GOT3 (cell line): ENCODE results near the gene TMEM222.
A peak's percentile ranks its signal among the peaks of the same experiment; 100 is the strongest.

Experiments used
- DNase-seq: peaks from one replicate; lab custom pipeline; 2025; ENCODE audit warnings: mixed read lengths; lab: John Stamatoyannopoulos, UW

TMEM222 gene

DNA sequence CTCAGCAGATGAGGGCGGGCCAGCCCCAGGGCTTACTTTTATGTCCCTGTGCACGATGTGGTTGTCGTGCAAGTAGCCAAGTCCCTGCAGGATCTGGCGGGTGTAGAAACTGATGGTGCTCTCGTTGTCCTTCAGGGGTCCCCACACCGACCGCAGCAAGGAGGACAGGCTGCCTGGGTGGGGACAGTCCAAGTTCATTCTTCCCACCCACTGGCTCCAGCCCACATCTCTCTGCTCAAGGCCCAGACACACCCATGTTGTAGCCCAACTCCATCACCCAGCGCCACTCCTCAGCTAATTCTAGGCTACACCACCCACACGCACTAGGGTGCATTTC lies 37.8 kb downstream of the TMEM222 start:
- no peak for DNase-seq

DNA sequence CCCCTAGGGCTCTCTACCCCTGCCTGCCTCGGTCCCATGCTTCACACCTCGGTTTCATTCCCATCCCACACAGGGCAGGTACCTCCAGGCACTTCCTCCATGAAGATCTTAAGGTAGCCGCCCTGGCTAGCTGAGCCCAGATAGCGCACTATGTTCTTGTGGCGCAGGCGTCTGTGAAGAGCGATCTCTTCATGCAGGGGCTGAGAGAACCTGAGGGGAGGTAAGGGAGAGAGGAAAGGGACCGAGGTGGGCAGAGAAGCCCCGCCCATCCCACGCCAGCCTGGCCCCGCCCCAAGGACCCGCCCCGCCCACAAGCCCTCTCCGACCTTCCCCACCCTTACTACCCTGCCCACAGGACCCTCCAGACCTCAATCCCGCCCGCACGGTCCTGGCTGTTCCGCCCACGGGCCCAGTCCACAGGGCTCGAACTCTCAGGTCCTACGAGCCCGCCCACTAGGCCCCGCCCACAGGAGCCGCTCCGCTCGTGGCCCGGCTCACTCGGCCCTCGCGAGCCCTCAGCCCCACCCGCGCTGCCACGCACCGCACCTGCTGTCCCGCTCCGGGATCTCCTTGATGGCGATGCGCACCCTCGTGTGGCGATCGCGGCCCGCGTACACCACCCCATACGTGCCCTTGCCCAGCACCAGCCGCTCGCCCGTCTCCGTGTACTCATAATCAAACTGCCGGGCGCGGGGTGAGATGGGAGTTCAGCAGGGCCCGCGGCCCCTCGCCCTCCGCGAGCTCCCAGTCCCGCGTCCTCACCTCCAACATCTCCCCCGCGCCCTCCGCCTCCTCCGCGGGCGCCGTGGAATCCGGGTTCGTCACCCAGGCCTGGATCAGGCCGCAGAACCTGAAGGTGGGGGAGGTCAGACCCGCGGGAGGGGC lies 38.4 kb downstream of the TMEM222 start:
- DNase-seq = no peak

DNA sequence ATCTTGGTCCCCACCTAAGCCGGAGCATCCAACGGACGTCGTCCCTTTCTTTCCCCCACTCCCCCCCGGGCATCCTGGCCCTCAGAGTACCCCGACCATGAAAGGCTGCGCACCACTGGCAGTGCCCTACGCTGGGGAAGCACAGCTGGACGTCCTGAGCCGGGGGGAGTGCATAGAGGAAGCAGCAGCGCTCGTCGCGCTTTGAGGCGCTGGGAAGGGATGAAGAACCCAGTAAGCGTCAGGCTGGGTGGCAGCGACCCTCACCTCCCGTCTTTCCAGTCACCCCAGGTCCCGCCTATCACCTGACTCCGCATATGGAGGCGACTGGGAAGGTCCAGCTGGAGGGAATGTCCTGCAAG lies 39.1 kb downstream of the TMEM222 start:
- no peak for DNase-seq

DNA sequence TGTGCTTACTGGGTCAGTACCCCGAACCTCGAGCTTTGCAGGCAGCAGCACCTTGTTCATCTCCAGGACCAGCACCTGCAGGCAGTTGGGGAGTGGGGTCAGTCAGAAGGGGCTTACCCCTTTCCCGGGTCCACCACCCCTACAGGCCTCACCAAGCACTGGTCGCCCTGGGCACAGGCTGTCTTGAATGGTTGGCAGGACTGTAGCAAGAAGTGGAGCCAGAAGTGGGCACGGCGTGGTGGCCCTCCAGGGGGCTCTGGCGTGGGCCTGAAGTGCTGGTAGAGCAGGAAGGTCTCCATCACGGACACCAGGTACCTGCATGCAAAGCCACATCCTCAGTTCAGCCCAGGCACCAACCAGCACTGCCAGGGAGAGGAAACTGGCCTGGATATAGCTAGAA lies 39.6 kb downstream of the TMEM222 start:
- DNase-seq = no peak

DNA sequence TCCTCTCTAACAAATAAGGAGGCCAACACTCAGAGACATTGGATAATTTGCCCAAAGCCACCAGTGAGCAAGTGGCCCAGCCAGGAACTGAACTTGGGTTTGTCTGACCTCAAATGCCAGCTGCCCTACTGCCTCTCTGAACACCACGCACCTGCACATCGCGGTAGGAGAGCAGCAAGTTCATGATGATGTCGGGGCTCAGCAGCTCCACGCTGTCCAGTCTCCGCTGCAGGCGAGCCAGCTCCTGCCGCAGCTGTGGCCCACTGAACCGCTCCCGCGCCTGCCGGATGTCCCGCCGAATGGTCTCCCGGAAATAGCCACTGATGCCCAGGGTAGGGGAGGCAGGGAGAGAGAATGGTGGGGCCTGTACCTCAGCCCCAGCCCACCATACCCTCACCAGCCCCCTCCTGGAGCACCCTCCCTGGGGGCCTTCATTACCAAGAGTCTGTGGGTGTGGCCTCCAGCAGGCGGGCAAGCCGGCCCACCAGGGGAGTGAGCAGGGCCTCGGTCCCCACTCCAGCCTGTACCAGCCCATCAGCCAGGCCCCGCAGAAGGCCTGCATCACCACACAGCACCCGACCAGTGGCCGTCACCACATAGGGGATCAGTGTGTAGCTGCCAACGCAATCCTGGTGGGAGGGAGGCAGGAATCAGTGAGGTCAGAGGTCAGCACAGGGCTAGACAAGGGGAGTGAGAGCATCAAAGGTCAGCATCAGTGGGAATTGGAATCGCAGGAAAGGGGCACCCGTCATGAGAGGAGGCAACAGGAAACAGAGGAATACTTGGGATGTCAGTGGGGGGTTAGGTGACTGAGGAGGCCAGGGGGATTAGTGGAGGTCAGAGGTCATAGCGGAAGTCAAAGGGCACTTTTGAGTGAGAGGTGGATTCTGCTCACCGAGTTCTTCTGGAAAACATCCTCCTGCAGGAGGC lies 42.1 kb downstream of the TMEM222 start:
- no peak for DNase-seq

DNA sequence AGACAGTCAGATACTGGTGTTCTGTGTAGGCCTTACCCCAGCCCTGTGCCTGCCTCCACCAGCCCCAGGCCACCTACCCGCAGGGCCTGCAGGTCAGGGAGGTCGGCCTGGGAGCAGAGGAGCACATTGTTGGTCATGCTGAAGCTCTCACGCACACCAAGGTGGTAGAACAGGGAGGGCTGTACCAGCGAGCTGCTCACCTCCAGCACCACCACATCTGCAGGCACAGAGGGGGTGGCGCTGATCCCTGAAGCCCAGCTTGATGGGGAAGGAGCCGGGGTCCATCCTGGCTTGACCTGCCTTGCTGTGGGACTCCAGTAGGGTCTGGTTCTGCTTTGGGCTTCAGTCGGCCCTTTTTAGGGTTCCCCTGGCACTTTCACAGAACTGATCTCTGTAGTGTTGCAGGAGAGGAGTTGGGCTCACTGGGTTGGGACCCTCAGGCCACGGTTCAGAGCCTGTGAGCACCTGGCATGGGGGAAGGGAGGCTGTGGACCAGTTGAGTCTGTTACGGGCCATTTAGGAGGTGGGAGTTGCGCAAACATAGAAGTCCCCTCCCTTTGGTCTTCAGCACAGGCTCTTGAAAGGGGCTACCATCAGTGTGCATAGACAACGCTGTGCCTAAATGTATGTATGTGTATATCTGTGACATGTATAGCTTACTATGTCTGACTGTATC lies 42.9 kb downstream of the TMEM222 start:
- no peak for DNase-seq

DNA sequence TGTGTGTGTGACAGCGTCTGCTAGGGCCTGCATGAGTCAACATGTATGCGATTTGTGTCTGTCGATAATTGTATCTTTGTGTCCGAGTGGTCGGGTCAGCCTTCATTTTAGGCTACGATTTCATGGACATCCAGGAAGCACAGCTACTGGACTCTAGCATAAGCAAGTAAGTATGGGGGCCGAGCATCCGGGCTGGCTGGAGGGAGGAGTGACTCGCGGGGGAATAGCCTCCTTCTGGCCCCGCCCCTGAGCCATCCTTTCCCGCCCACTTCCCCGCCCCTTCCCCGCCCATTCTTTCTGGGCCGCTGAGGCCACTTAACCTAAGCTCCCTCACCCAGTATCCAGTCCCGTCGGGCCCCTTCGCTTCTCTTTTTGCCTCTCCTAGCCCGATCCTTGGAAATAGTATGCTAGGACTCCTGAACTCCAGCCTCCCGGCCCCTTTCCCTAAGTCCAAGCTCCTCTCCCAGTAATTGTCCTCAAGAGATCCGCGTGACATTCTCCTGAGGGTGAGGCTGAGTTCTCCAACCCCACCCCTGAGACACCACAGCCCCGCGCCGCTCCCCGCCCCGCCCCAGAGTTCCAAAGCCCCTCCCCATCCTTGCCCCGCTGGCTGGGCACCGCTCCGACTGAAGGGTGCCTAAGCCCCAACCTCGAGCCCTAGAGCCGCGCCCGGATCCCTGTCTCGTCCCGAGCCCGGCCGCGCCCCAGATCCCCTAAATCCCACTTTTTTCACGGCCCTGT lies 43.6 kb downstream of the TMEM222 start:
- peak; percentile 81 for DNase-seq

DNA sequence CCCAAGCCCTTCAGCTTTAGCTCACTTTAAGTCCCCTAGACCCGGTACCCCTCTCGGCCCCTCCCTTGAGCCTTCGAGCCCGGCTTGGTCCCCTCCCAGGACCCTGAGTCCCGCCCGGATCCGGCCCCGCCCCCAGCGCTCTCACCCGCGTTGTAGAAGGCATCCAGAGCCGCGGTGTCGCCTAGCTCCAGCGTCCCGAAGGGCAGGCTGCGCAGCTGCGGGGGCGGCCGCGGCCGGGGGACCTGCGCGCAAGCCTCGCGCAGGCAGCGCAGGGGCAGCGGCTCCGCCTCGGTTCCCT lies 44.1 kb downstream of the TMEM222 start:
- DNase-seq = peak; percentile 68

DNA sequence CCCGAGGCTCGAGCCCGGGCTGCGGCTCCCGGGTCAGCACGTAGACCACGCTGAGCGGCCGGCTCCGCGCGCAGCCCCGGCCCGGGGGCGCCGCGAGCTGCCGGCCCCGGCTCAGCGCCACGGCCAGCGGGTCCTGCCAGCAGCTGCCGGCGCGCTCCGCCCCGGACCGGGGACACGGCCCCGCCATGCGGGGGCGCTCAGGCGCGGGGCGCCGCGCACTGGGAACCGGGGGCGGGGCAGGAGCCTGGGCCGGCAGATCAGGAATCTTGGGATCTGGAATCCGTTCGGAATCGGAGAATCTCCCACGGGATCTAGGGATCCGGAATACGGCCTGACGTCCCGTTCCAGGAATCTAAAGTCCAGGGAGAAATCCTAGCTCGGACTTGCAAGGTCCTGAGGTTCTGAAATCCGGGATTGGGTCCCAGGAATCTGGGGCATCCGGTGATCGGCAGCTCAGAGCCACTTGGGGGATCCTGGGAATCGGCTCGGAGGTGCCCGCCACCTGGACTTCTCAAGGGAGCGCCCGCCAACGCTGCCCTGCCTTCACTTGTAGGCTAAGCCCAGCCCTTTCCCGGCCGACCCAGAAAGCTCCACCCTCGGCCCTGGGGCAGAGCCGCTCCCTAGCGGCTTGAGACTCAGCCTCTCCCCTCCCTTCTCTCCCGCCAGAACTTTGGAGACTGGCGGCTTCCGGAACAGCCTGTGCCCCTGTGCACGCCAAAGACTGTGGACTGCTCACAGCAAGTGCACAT lies 44.6 kb downstream of the TMEM222 start, which contains the start of gene MAP3K6:
TSS of gene MAP3K6 (minus strand) at position 551 of the 749 bp plus-strand sequence. CDS start at position 187, 364 bp downstream.
- DNase-seq = peak; percentile 52

DNA sequence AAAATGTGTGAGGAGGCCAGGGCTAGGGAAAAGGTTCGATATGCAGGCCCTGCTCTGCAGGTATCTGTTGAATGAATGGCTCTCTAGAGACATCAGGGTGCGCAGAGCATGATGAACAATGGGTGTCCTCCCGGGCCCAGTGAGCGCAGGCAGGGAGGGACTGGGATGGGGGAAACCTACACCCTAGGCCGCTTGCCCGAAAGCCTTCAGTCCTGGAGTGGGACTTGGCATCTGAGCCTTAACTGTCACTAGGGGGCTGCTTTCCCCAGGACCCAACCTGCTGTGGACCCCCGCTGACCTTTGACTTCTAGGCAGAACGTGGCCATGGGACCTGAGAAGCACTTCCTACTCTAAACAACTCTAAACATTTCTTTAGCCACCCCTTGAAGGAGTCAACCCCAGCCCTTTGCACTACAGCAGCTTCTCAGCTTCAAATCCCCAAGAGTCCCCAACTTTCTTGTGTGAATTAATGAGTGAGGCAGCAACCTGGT lies 45.2 kb downstream of the TMEM222 start:
- no peak for DNase-seq

DNA sequence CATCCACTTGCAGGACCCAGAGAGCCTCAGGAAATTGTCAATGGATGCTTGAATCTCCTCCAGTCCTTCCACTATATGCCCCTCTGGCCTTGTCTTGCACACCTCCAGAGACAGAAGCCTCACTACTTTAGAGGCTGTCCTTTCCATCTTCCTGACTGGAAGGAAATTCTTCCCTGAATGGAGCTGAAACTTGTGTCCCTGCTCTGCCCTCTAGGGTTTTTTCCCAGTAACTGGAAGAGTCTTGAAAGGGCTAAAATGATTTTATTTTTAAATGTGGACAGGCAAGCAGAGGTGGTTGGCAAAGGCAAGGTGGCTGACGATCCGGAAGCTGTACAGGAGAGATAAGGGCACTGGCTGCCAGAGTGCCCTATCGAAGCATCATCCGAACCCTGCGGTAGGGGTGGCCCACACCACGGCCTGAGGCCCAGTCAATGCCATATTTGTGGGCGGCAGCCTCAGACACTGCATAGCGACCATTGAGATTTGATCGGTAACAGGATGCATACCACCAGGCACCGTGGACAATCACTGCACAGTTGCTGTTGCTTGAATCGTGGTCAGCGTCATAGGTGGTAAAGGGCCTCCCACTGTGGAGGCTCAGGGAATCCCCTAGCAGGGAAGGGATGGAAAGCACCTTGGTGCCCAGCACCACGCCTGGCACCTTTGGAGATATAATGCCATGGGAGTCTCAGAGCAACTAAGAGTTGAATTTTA lies 47.1 kb downstream of the TMEM222 start:
- no peak for DNase-seq

DNA sequence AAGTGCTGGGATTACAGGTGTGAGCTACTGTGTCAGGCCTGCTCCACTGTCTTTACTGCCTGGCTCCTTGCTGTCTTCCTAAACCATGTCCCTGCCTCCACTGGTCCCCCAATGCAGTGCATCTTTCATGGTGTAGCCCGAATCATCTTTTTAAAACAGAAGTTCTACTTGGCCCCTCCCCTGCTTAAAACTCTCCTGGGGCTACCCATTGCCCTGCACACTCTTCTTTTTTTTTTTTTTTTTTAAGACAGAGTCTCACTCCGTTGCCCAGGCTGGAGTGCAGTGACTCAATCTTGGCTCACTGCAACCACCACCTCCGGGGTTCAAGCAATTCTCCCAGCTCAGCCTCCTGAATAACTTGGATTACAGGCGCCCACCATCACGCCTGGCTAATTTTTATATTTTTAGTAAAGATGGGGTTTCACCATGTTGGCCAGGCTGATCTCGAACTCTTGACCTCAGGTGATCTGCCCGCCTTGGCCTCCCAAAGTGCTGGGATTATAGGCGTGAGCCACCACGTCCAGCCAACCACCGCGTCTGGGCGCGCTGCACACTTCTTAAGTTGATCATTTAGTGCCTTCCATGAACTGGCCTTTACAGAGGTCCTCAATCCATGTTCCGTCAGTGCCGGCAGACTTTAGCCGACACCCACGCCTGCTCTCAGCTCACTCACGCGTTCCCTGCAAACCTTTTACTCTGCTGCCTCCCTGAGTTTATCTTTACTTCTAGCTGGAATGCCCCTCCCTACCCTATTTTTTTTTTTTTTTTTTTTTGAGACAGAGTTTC lies 50.3 kb downstream of the TMEM222 start:
- DNase-seq = no peak

DNA sequence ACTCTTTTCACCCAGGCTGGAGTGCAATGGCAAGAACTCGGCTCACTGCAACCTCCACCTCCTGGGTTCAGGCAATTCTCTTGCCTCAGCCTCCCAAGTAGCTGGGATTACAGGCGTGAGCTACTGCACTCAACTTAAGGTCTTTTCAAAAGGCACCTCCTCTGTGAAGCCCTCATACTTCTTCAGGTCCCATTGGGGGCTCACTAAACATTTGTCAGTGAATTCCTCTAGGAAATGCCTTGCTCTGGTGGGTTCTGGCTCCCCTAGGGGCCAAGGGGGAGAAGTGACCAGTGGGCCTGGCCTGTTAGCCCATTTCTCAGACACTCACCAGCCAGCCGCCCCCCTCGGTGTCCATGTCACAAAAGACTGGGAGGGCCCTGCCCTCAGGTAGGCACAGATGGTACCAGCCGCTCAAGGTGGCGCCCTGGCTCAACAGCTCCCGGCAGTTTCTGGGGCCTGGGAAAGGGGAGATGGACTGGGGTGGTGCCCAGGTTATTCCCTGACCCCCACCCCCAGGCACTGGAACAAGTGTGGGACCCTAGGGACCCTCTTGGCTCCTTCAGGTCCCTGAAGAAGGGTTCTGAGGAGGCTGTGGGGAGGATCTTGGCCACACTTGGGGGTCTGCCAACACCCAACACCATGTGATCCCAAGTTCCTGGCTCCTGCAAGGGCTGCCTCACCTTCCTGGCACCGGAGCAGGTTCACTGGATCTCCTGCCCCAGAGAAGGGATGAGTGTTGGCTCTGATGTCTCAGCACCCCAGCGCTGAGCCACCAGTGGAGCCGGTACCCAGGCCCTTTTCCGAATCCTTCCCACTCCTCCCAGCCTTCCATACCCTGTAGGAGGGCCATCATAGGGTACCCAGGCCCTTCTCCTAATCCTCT lies 51.1 kb downstream of the TMEM222 start:
- DNase-seq = no peak

DNA sequence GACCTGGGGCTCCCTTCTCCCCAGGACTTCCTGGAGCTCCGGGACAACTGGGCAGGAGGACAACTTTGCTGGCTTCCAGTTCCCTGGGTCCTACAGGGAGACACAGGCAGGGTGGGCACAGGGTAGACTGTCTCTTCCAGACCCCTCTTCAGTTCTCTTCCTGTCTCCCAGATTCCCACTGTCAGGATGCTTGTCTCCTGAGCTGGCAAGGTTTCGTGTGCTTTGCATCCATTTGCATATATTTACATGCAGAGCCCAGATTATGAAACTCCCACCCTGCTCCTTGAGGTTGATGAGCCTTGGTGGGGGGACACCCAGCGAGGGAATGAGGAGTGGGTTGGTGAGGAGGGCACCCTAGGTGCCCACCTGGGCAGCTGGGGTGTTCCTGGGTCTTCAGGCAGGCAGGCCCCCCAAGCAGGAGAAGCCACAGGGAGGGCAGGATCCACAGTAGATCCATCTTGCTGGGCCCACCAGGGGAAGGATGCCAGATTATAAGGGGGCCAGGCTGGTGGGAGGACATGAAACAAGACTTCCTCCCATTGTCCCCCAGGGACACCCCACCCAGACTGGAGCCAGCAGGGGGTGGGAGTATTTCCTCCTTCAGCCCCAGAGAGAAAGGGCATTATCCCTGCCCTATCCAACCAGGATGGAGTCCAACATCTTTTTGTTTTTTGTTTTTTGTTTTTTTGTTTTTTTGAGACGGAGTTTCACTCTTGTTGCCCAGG lies 52.6 kb downstream of the TMEM222 start, which contains the start of gene FCN3:
TSS of gene FCN3 (minus strand) at position 463 of the 725 bp plus-strand sequence. CDS start at position 457, 6 bp downstream.
- no peak for DNase-seq

DNA sequence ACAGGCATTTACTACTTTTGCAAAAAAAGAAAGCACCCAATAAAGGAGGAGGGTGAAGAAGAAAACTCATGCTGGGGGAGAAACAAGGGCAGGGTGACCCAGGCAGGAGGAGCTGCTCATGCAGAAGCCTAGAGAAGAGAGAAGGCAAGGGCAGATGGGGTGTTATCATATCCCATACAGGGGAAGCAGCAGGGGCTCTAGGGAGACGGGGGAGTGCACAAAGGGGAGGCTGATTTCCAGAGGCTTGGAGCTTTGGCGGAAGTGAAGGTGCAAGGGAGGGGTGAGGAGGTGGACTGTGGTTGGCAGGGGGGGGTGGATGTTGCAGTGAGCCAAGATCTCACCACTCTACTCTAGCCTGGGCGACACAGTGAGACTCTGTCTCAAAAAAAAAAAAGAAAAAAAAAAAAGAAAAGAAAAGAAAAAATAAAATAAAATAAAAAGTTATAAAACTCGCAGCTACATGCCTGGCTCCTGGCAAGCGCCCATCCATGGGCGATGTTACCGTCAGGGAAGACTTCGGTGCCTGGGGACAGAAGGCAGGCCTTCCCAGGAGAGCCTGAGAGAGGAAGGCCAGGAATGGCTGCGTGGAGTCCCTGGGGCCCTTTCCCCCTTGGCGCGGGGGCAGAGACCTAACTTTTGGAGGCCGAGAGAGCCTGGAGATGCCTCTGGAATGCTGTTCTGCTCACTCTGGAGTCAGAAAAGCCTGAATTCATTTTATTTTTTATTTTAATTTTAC lies 56.0 kb downstream of the TMEM222 start:
- DNase-seq = no peak

DNA sequence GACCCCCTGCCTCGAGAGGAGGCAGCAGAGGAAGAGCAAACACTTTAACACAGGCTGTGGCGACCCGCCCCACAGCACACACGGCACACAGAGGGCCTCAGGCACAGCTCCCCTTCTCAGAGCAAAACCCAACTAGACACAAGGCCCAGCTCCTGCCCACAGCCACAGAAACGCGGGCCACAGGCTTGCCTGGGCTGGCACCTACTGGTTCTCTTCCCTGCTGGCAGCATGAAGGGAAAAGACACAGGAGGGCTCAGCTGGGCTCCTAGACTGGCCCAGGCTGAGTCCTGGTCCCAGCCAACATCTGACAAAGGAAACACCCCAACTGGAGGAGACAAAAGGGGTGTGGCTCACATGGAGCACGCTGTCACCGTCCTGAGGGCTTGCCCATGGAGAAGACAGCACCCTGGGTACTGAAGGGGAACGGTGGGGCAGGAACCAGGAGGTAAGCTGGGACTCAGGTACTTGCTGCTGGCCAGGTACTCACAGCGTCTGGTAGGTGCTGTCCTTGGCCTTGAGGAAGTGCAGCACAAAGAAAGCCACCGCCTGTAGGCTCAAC lies 57.7 kb downstream of the TMEM222 start:
- no peak for DNase-seq

DNA sequence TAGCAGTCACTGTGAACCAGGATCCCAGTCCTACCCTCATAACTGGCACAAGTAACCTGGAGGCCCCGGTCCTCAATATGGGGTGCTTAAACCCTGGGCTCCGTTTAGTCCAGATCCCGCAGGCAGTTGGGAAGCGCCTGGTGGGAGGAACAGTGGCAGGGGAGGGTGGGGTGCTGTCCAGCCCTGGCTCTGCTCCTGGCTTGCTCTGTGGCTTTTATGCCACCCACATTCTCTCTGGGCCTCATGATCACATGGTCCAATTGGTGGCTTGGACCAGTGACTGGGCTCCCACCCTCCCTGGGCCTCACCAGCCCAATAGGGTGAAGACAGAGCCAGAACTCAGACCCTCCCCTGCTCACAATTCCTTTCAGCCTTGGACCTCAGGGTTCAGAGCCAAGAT lies 58.3 kb downstream of the TMEM222 start:
- DNase-seq = no peak
